ENCODE results near the gene ALMS1.

- TF ChIP-seq NRF1 (IDR thresholded peaks at IDR 0.05; ENCODE audit: low read depth, low read length) (no peak), CTCF (IDR thresholded peaks at IDR 0.05; ENCODE audit: control extremely low read depth in 1 of 3, insufficient read depth in 1 of 3, low read depth in 1 of 3, low read length in 3 of 3) (no peak), SP1 (IDR thresholded peaks at IDR 0.05; ENCODE audit: low read depth, low read length) (no peak), SP2 (IDR thresholded peaks at IDR 0.05; ENCODE audit: low read length) (no peak), TAF1 (IDR thresholded peaks at IDR 0.05; ENCODE audit: low read depth, low read length) (no peak), EZH2 (IDR thresholded peaks at IDR 0.05; ENCODE audit: low read depth, low read length, severe bottlenecking) (no peak), EP300 (IDR thresholded peaks at IDR 0.05; ENCODE audit: borderline replicate concordance in 1 of 2, low read depth in 2 of 2, low read length in 2 of 2) (no peak), POLR2AphosphoS5 (IDR thresholded peaks at IDR 0.05; ENCODE audit: low read depth, low read length) (no peak), POLR2A (IDR thresholded peaks at IDR 0.05; ENCODE audit: control extremely low read depth in 1 of 2, low read depth in 2 of 2, low read length in 2 of 2) (no peak), CEBPB (IDR thresholded peaks at IDR 0.05; ENCODE audit: low read depth, low read length) (no peak), TBP (IDR thresholded peaks at IDR 0.05; ENCODE audit: low read depth, low read length) (no peak), CHD2 (IDR thresholded peaks at IDR 0.05; ENCODE audit: low read length) (no peak), GTF2F1 (IDR thresholded peaks at IDR 0.05; ENCODE audit: borderline replicate concordance, low read depth, low read length) (no peak)
Observed at GRCh38 chr2:73614997-73615396, 229.4 kb downstream of the ALMS1 start.
